Transverse colon (tissue), 4 donors: ENCODE measurements around the gene RCN1. TPM values are rescaled to one million over a fixed set of nuclear protein-coding genes. Genes with fewer than 3 reads are reported as not detected.

Experiments
- DNase-seq: peaks from one replicate; pipeline ENCODE4 v3.0.0-alpha.2; 2019
- H3K27ac ChIP-seq, 4 donors: fragments of 200-600 bp; sonication (generic); 2 replicates each; pipeline ENCODE4 v1.5.1; 2016 to 2018; ENCODE audit warnings: inconsistent platforms in 4 of 4
- H3K27me3 ChIP-seq: fragments of 200-600 bp; sonication (generic); 2 replicates; pipeline ENCODE4 v1.5.1; 2017; ENCODE audit warnings: inconsistent platforms
- H3K36me3 ChIP-seq, 4 donors: fragments of 200-600 bp; sonication (generic); 2 replicates each; pipeline ENCODE4 v1.5.1; 2017 to 2019; ENCODE audit warnings: inconsistent platforms in 4 of 4
- H3K4me1 ChIP-seq, 4 donors: fragments of 200-600 bp; sonication (generic); 2 replicates each; pipeline ENCODE4 v1.5.1; 2017 to 2020; ENCODE audit warnings: inconsistent platforms in 4 of 4
- H3K4me3 ChIP-seq, 4 donors: fragments of 200-600 bp; sonication (generic); 1 replicate in 1 of 4; 2 replicates in 3 of 4; pipeline versions ENCODE4 v1.5.1 to v1.6.1; 2017 to 2019; ENCODE audit warnings: inconsistent platforms in 4 of 4
- H3K9me3 ChIP-seq, 2 donors: fragments of 200-600 bp; sonication (generic); 2 replicates each; pipeline ENCODE4 v1.5.1; 2017 to 2019; ENCODE audit warnings: inconsistent platforms in 2 of 2
- EP300 ChIP-seq: sonication (generic); formaldehyde crosslinking; IDR thresholded peaks from one replicate; pipeline ENCODE4 v1.6.1; 2017; ENCODE audit warnings: antibody characterized with exemption, low read depth
- POLR2A ChIP-seq: fragments of 450-650 bp; IDR thresholded peaks from one replicate; pipeline ENCODE4 v1.6.1; 2016; ENCODE audit warnings: antibody characterized with exemption, mild to moderate bottlenecking, moderate library complexity
- POLR2AphosphoS5 ChIP-seq, 3 donors: sonication (generic); formaldehyde crosslinking; IDR thresholded peaks; one replicate each; pipeline ENCODE4 v1.6.1; 2016; ENCODE audit warnings: antibody characterized with exemption in 3 of 3
- WGBS, 2 donors: methylation state at CpG; one replicate each; pipeline ENCODE4 v1.1.5; 2018; ENCODE audit warnings: low coverage in 1 of 2; 5-methylcytosine and 5-hydroxymethylcytosine counted together
- in situ Hi-C, 4 donors: fragments of 200-750 bp; cut with MboI; loops; one replicate each; pipeline versions ENCODE4 v1.15.0 to v1.15.1; 2017; ENCODE audit warnings: low sequenced_read_pairs in 3 of 4, low pct_ligation_motif_present in 1 of 4, low pct_unique_long_range_greater_than_20kb in 1 of 4
- intact Hi-C: fragments of 100-400 bp; cut with DNase I; formaldehyde crosslinking; loops from one replicate; pipeline ENCODE4 v1.15.1; 2023; ENCODE audit warnings: low total_unique reads
- total RNA-seq, 4 donors: library from RNA; depleted of rRNA; stranded (reverse); fragments of >200 nt; gene quantifications; one replicate each; pipeline ENCODE4 v1.1.0, GENCODE V29; 2016
- TF ChIP-seq, protein P1 (sequence below), 5 experiments: fragments of 200-600 bp in 3 of 5; fragments of 450-650 bp in 2 of 5; sonication (generic) in 3 of 5; IDR thresholded peaks; 1 replicate in 2 of 5; 2 replicates in 3 of 5; pipeline ENCODE4 v1.5.1; 2016 to 2017; ENCODE audit warnings: antibody characterized with exemption in 5 of 5, inconsistent platforms in 3 of 5, mild to moderate bottlenecking in 2 of 5, moderate library complexity in 1 of 5

RCN1 gene
- total RNA-seq, 4 donors from 2014 or later, result 3.4 to 32.4 (median 28.8) TPM

- WGBS, 2 donors, result 24 to 35% methylated on average over 3 to 4 of the region's 4 CpGs
- Histone ChIP-seq H3K36me3 (no peaks in the 10 kb centered on the region), H3K9me3 (no peaks in the 10 kb centered on the region), H3K4me3 (no peak overlapping the region), H3K27me3 (no peaks in the 10 kb centered on the region), H3K4me1 (peaks cover 3 to 24% (median 15%) of the 10 kb centered on the region in 4 donors), H3K27ac (no peak overlapping the region)
- TF ChIP-seq, protein P1, sequence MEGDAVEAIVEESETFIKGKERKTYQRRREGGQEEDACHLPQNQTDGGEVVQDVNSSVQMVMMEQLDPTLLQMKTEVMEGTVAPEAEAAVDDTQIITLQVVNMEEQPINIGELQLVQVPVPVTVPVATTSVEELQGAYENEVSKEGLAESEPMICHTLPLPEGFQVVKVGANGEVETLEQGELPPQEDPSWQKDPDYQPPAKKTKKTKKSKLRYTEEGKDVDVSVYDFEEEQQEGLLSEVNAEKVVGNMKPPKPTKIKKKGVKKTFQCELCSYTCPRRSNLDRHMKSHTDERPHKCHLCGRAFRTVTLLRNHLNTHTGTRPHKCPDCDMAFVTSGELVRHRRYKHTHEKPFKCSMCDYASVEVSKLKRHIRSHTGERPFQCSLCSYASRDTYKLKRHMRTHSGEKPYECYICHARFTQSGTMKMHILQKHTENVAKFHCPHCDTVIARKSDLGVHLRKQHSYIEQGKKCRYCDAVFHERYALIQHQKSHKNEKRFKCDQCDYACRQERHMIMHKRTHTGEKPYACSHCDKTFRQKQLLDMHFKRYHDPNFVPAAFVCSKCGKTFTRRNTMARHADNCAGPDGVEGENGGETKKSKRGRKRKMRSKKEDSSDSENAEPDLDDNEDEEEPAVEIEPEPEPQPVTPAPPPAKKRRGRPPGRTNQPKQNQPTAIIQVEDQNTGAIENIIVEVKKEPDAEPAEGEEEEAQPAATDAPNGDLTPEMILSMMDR (IDR thresholded peaks at IDR 0.05), result no peak
- no peak for TF ChIP-seq POLR2A
- no peak for TF ChIP-seq EP300
- no peak for TF ChIP-seq POLR2AphosphoS5 (IDR thresholded peaks at IDR 0.05)
- in situ Hi-C loops, result no loop called here
- intact Hi-C loops, result no loop called here
- no peak for DNase-seq
These were observed 2.5 kb upstream of the RCN1 start for GRCh38 chr11:32088117-32088941.

GRCh38 chr11:32092581-32093170, 1.8 kb downstream of the RCN1 start:
- intact Hi-C loops, result no loop called here
- no peaks in the 10 kb centered on the region for H3K9me3 ChIP-seq
- H3K27ac ChIP-seq, result no peak overlapping the region
- DNase-seq, result no peak
- TF ChIP-seq, protein P1 (IDR thresholded peaks at IDR 0.05), result no peak
- TF ChIP-seq POLR2A (no peak), EP300 (no peak)
- in situ Hi-C loops, result no loop called here
- peak overlapping the region in 2 of 4 donors; percentile 71 to 90 for H3K4me3 ChIP-seq
- no peaks in the 10 kb centered on the region for H3K27me3 ChIP-seq
- WGBS, 2 donors, result 93% methylated on average over 4 of the region's 4 CpGs; no CpG with 5 or more reads in 1 of the 2 donors
- no peaks in the 10 kb centered on the region for H3K36me3 ChIP-seq
- peaks cover 3 to 24% (median 15%) of the 10 kb centered on the region in 4 donors for H3K4me1 ChIP-seq

GRCh38 chr11:32094923-32095322, 4.0 kb downstream of the RCN1 start:
- in situ Hi-C loops (no loop called here), intact Hi-C loops (no loop called here)
- 71 to 88% methylated on average over 1 of the region's 1 CpG for WGBS, 2 donors
- H3K4me1 ChIP-seq, result peaks cover 3 to 18% (median 13%) of the 10 kb centered on the region in 4 donors
- peaks cover 0 to 5% (median 0%) of the 10 kb centered on the region in 4 donors for H3K36me3 ChIP-seq
- DNase-seq, result no peak
- H3K27ac ChIP-seq, result no peak overlapping the region
- H3K4me3 ChIP-seq, result no peak overlapping the region
- H3K27me3 ChIP-seq, result no peaks in the 10 kb centered on the region
- no peaks in the 10 kb centered on the region for H3K9me3 ChIP-seq
- TF ChIP-seq, protein P1 (IDR thresholded peaks at IDR 0.05), result no peak
- TF ChIP-seq EP300 (no peak), POLR2A (no peak), POLR2AphosphoS5 (IDR thresholded peaks at IDR 0.05) (no peak)

- intact Hi-C loops (no loop called here), in situ Hi-C loops (no loop called here)
- no peaks in the 10 kb centered on the region for H3K27me3 ChIP-seq
- no peak for DNase-seq
- 82 to 90% methylated on average over 5 to 8 of the region's 8 CpGs for WGBS, 2 donors
- H3K27ac ChIP-seq, result no peak overlapping the region
- TF ChIP-seq POLR2AphosphoS5 (IDR thresholded peaks at IDR 0.05), result no peak
- TF ChIP-seq POLR2A, result no peak
- TF ChIP-seq, protein P1 (IDR thresholded peaks at IDR 0.05), result no peak
- TF ChIP-seq EP300, result no peak
- no peak overlapping the region for H3K4me3 ChIP-seq
- H3K36me3 ChIP-seq, result peaks cover 0 to 13% (median 3%) of the 10 kb centered on the region in 4 donors
- no peaks in the 10 kb centered on the region for H3K4me1 ChIP-seq
- H3K9me3 ChIP-seq, result no peaks in the 10 kb centered on the region
These were observed 7.4 kb downstream of the RCN1 start for GRCh38 chr11:32098142-32098903.
